Right kidney (tissue), 1 donor: ENCODE data around the gene RAB20.

ENCODE experiments used
- DNase-seq: peaks from one replicate; pipeline ENCODE4 v3.0.0-alpha.2; 2016

The RAB20 gene

DNA sequence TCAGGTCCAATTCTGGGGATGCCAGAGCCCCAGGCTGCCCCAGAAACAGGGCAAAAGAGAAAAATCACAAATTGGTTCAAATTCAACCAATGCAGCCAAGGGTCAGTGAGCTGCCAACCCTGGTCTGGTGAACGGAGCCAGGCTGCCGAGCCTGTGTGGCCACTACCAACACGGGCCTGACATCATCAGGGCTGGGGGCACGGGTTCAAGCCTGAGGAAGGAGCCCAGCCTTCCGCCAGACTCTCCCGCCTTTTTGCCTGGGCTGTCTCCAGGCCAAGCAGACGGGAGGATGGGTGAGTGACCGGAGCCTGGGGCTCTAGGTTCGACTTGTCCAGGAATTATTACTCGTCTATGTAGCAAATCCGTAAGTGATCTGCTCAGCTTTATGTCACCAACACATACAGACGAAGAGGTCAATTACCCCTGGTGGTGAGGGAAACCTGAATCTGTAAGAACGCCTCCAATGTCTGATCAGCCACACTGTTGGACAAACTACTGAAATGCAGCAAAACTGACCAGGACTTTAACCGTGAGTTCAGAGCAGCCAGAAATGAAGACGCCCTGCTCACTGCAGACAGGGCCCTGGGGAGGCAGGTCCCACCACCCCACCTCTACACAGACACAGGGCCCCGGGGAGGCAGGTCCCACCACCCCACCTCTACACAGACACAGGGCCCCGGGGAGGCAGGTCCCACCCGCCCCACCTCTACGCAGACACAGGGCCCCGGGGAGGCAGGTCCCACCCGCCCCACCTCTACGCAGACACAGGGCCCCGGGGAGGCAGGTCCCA lies 31.8 kb downstream of the RAB20 start:
- no peak for DNase-seq

DNA sequence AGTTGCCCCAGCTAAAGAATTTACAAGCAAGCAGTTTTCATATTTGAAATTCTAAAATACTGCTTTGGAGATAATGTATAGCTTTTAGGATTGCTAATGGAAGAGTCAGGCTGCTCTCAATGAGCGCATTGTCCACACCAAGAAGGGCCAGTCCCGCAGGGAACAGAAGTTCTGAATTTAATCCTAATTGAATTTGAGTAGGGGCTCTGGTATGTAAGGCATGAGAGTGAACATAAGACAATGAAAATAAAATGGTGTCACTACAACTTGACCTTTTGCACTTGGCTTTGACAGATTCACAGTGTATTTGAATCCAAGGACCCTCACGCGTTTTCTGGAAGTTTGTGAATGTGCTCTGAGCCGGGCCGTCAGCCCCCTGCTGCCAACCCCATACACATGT lies 32.6 kb downstream of the RAB20 start:
- no peak for DNase-seq

DNA sequence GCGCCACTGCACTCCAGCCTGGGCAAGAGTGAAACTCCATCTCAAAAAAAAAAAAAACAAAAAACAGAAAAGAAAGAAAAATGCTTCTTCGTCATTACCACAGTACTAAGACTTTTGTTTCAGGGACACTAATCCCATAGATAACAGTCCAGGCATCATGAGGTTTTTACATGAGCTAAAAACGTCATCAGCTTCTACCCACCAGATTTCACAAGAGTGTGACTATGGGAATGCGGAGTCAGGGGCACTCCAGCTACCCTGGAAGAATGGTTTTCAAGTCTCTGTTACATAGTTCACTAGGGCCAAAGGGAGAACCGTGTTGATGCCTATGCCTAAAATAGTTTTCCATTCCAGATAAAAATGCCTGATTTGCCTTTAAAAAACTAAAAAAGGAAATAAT lies 33.2 kb downstream of the RAB20 start:
- DNase-seq: no peak

- DNase-seq: no peak
These were observed 35.9 kb downstream of the RAB20 start for GRCh38 chr13:110525328-110526319.

DNA sequence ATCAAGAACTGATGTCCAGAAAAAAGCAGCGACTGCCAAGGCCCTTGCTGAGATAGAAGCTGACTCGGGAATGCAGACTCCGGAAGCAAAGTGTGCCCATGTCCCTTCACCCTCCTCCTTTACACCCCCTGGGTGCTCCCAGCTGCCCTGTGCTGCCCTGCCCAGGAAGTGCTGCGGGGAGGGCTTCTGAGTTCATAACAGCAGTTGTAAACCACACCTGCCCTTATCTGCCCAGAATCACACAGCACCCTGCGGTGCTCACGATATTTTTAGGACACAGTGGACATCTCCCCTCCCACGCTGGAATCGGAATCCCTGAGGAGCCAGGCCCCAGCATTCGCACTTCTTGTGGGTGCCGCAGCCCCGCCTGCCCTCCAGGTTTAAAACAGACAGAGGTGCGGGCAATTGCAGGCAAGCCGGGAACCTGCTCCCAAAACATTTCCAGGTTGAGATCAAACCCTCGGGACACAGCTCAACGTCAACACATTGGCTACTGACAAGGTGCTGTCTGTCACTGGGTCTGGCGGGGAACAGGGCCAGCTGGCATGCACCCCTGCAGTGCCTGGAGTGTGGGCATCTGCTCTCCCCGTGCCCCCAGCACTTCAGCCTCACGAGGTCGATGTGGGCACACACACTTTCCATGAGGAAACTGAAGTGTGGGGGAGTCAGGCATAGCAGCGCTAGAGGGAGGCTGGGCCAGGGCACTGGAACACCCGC lies 36.8 kb downstream of the RAB20 start:
- DNase-seq: no peak

GRCh38 chr13:110523838-110524540 lies 37.5 kb downstream of the RAB20 start:
- DNase-seq: no peak

GRCh38 chr13:110523180-110523579 lies 38.3 kb downstream of the RAB20 start:
- no peak for DNase-seq

- DNase-seq: no peak
These were observed 38.8 kb downstream of the RAB20 start for GRCh38 chr13:110522721-110523120.

DNA sequence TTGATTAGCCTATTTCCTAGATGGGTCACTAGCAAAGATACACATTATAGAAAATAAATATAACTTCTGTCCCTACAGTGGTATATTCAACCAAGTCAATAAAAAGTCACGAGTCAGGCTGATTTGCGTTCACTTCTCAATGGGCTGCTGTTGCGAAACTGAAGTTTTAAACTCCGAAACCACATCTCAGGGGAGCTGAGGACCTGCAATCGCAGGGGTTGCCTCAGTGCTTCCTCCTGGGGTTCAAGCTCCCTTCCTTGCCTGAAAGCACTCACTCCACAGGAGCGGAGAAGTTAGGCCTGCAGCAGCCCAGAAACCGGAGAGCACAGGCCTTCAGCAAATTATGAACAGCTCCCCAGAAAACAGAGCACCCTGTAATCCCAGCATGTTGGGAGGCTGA lies 39.6 kb downstream of the RAB20 start:
- DNase-seq: no peak

DNA sequence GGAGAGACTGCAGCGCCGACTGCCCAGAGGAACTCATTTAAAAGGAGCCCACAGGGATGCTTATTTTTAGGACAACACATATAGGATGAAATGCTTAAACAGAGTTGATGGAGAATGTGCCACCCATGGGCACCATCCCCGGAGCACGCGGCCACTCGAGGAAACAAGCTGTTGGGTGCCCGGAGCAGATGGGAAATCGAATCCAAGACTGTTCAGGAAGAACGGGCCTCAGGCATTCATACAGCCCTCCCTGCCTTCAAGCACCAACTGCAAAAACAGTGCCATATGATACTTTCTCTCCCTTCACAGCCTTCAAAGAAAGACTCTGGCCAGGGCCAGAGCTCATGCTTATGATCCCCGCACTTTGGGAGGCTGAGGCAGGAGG lies 40.2 kb downstream of the RAB20 start:
- DNase-seq: no peak

DNA sequence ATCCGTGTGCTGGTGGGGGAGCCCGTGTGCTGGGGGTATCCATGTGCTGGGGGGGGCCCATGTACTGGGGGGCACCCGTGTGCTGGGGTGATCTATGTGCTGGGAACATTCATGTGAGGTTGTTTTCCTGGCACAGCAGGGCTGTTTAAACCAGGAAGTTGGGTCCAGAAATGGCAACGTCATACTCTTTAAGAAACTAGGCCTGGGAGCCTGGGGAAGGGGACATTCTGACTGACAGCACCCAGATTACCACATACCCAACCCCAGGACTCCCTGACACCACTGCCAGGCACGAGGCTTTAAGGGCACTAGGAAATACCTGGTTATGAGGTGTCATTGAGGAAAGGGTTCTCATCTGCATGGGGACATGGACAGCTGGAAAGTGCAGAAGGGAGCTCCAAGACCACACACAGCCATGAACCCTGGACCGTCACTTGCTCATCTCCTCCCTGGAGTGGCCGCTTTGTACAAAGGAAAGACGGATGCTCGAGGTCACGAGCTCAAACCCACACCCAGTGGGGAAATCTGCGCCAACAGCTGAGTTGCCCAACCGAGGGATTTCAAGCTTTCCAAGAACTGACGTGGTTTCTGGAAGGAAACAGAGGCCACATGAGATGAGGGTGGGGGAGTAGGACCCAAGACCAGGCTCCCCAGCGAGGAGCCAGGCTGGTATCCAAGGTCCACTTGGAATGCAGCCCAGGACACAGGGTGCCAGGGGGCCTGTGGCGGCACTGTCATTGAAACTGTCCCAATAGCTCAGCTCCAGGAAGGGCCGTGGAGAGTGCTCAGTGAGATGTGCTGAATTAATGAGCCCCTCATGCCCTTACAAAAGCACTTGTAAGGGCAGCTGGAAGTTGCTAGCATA lies 40.9 kb downstream of the RAB20 start:
- DNase-seq: no peak

- DNase-seq: no peak
These were observed 42.0 kb downstream of the RAB20 start for GRCh38 chr13:110519506-110519905.

DNA sequence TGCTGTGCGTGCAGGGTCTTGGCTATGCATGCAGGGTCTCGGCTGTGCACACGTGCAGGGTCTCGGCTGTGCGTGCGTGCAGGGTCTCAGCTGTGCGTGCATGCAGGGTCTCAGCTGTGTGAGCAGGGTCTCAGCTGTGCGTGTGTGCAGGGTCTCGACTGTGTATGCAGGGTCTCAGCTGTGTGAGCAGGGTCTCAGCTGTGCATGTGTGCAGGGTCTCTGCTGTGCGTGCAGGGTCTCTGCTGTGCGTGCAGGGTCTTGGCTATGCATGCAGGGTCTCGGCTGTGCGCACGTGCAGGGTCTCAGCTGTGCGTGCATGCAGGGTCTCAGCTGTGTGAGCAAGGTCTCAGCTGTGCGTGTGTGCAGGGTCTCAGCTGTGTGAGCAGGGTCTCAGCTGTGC lies 42.5 kb downstream of the RAB20 start:
- DNase-seq: no peak

DNA sequence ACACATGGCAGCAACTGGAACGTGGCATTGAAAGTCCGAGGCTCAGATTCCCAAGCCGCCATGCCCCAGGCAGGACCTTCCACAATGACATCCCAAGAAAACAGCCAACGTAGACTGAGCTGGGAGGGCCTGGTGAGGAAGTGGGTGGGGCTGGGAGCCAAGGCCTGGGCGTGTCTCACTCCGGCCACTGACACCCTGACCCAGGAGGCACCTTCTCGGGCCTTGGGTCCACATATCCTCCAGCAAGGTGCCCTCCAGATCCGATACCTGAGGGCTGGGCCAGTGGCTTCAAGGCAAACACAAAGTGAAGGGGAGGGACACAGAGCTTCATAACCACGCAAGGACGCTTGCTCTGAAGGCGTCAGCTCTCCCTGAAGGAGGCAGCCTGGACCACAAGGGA lies 43.0 kb downstream of the RAB20 start:
- no peak for DNase-seq

GRCh38 chr13:110518226-110518525 lies 43.3 kb downstream of the RAB20 start:
- no peak for DNase-seq

GRCh38 chr13:110517505-110518225 lies 43.9 kb downstream of the RAB20 start:
- no peak for DNase-seq

DNA sequence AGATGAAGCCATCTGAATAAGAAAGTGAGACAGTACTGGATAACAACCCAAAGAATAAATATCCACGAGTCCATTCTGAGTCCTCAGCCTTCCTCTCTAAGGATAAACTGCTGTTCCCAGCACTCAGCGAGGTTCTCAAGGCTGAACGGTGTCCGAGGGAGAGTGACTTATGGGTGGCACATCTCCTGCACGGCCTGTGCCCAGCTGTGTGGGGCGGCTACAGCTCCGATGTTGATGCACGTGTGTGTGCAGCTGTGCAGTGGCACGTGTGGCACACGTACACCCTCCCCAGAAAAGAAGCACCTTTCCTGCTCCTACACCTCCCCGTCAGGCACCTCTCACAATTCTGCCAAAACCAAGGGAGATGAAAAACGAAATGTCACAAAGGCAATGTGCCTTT lies 45.0 kb downstream of the RAB20 start:
- no peak for DNase-seq

GRCh38 chr13:110512198-110512740 lies 49.3 kb downstream of the RAB20 start:
- no peak for DNase-seq

DNA sequence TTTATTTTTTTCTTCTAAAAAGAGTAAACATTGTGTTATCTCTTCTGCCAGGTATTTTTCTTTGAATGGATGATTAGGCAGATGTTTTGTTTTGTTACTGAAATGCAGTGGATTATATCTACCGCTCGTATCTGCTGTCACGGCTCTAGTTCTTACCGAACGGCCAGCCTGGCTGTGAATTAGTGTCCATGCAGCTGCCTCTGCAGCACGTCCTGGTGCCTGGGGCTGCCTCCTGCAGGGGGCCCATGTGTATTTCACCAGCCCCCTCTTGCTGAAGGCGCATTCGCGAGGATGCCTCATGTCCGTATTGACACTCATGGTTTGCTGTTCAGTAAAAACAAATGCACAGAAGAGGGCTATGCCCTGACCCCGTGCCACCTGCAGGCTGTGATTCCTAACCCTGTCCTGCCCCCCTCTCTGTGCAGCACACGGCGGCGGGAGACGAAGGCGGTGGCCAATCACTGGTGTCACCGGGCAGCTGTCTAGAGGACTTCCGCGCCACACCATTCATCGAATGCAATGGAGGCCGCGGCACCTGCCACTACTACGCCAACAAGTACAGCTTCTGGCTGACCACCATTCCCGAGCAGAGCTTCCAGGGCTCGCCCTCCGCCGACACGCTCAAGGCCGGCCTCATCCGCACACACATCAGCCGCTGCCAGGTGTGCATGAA lies 49.9 kb downstream of the RAB20 start:
- no peak for DNase-seq
